HepG2 (cell line): ENCODE data around the gene SBSN. TPM values are rescaled to one million over a fixed set of nuclear protein-coding genes. Genes with fewer than 3 reads are reported as not detected.
A peak's percentile ranks its signal among the peaks of the same experiment; 100 is the strongest.

Experiments used
- ATAC-seq: fragments of 200-7000 bp; cut with Tn5 transposase; 3 replicates; pipeline ENCODE4 v1.9.1; 2020; ENCODE audit warnings: mild to moderate bottlenecking, moderate library complexity
- BruUV-seq: library from RNA; stranded (reverse); fragments of 400-500 nt; replicated peaks from 2 replicates; lab custom pipeline; 2021; lab: Mats Ljungman, UMichigan
- CTCF ChIA-PET: fragments of 300-600 bp; formaldehyde crosslinking; extraction: SDS; loops from one replicate; lab custom pipeline; 2021; ENCODE audit warnings: low total read pairs, inconsistent platforms, low intra/inter-chr PET ratio; lab: Yijun Ruan, JAX
- POLR2A ChIA-PET: fragments of 350-600 bp; sonication (Branson Sonifier 250); formaldehyde crosslinking; loops from one replicate; lab custom pipeline; 2020; ENCODE audit warnings: antibody characterized with exemption, inconsistent platforms; lab: Yijun Ruan, JAX
- DNase-seq: peaks from one replicate; pipeline ENCODE4 v3.0.0-alpha.2; 2015; ENCODE audit warnings: low spot score
- FAIRE-seq: peaks from 3 replicates; lab custom pipeline; 2011; peaks lifted over from hg19 to GRCh38; lab: Jason Lieb, UNC
- H2AFZ ChIP-seq: one replicate; pipeline ENCODE4 v1.6.1; 2011; ENCODE audit warnings: low read length, inconsistent platforms
- H3K27ac ChIP-seq: fragments of 300-600 bp; 3 replicates; pipeline ENCODE4 v1.8.0; 2011; ENCODE audit warnings: mixed run types, mild to moderate bottlenecking, mixed read lengths, low read length, inconsistent platforms; ENCODE audit not compliant: insufficient read depth; ENCODE audit errors: extremely low read length
- H3K27me3 ChIP-seq, 2 experiments: fragments of 200-600 bp in 1 of 2; 2 replicates in 1 of 2; 3 replicates in 1 of 2; pipeline versions ENCODE4 v1.6.0 to v1.8.0; 2011; ENCODE audit warnings: low read length in 2 of 2, mild to moderate bottlenecking in 2 of 2, moderate library complexity in 2 of 2, inconsistent platforms in 1 of 2; ENCODE audit not compliant: insufficient read depth in 2 of 2, control insufficient read depth in 1 of 2
- H3K36me3 ChIP-seq, 2 experiments: fragments of 200-600 bp in 1 of 2; replicated peaks in 1 of 2; 2 replicates in 1 of 2; 3 replicates in 1 of 2; pipeline versions ENCODE4 v1.5.1 to v1.8.0; 2011; ENCODE audit warnings: low read length in 2 of 2, inconsistent platforms in 1 of 2; ENCODE audit not compliant: insufficient read depth in 2 of 2, control insufficient read depth in 1 of 2
- H3K4me1 ChIP-seq: 2 replicates; pipeline ENCODE4 v1.5.1; 2012; ENCODE audit warnings: low read length, inconsistent platforms; ENCODE audit not compliant: insufficient read depth
- H3K4me2 ChIP-seq: 2 replicates; pipeline ENCODE4 v1.6.0; 2011; ENCODE audit warnings: low read depth, low read length, inconsistent platforms
- H3K4me3 ChIP-seq, 3 experiments: fragments of 200-600 bp in 1 of 3; sonication (generic), shearing (Covaris generic) in 1 of 3; replicated peaks in 1 of 3; 2 replicates each; pipeline ENCODE4 v1.5.1; 2011 to 2016; ENCODE audit warnings: low read length in 3 of 3, inconsistent platforms in 2 of 3, low read depth in 2 of 3, mild to moderate bottlenecking in 2 of 3, control low read depth in 1 of 3, mixed read lengths in 1 of 3; ENCODE audit not compliant: insufficient read depth in 1 of 3
- H3K79me2 ChIP-seq: one replicate; pipeline ENCODE4 v1.6.1; 2011; ENCODE audit warnings: low read length, inconsistent platforms; ENCODE audit not compliant: insufficient read depth
- H3K9ac ChIP-seq: 2 replicates; pipeline ENCODE4 v1.6.0; 2011; ENCODE audit warnings: mild to moderate bottlenecking, low read depth, low read length, inconsistent platforms; ENCODE audit not compliant: insufficient read depth
- H3K9me3 ChIP-seq: 2 replicates; pipeline ENCODE4 v1.5.1; 2012; ENCODE audit warnings: mild to moderate bottlenecking, low read length
- H4K20me1 ChIP-seq: 2 replicates; pipeline ENCODE4 v1.6.0; 2011; ENCODE audit warnings: inconsistent platforms, mild to moderate bottlenecking, low read length, moderate library complexity; ENCODE audit not compliant: insufficient read depth
- ETV5 ChIP-seq: IDR thresholded peaks from 2 replicates; pipeline ENCODE4 v1.6.1; 2018; ENCODE audit warnings: missing biosample characterization, missing genetic modification reagents, inconsistent platforms, borderline replicate concordance
- FOSL2 ChIP-seq: sonication (generic); formaldehyde crosslinking; IDR thresholded peaks from 2 replicates; pipeline ENCODE4 v1.4.0; 2020; ENCODE audit warnings: missing genetic modification reagents
- HIVEP1 ChIP-seq: sonication (generic); formaldehyde crosslinking; IDR thresholded peaks from 2 replicates; pipeline ENCODE4 v1.4.0; 2020; ENCODE audit warnings: mild to moderate bottlenecking, missing genetic modification reagents
- HMG20B ChIP-seq: conservative IDR thresholded peaks from 2 replicates; pipeline ENCODE4 v1.6.1; 2016; ENCODE audit warnings: missing genetic modification reagents, missing compliant biosample characterization
- KAT2B ChIP-seq: fragments of 150-350 bp; IDR thresholded peaks from 2 replicates; pipeline ENCODE4 v1.6.1; 2014; ENCODE audit warnings: low read depth, low read length, borderline replicate concordance
- NFE2L2 ChIP-seq: fragments of 150-350 bp; IDR thresholded peaks from 2 replicates; pipeline ENCODE4 v1.6.1; 2014; ENCODE audit warnings: low read length
- NFYC ChIP-seq: IDR thresholded peaks from 2 replicates; pipeline ENCODE4 v1.6.1; 2016; ENCODE audit warnings: missing genetic modification reagents, missing compliant biosample characterization
- NKX3-1 ChIP-seq: sonication (generic); formaldehyde crosslinking; IDR thresholded peaks from 2 replicates; pipeline ENCODE4 v1.5.0; 2020; ENCODE audit warnings: missing genetic modification reagents
- RXRB ChIP-seq: IDR thresholded peaks from 2 replicates; pipeline ENCODE4 v1.6.1; 2016; ENCODE audit warnings: borderline replicate concordance, missing genetic modification reagents, missing compliant biosample characterization
- SP5 ChIP-seq: IDR thresholded peaks from 2 replicates; pipeline ENCODE4 v1.6.1; 2016; ENCODE audit warnings: low read depth, borderline replicate concordance
- SRY ChIP-seq: sonication (generic); formaldehyde crosslinking; IDR thresholded peaks from 2 replicates; pipeline ENCODE4 v1.8.0; 2022; ENCODE audit warnings: mild to moderate bottlenecking, missing genetic modification reagents
- ZFP90 ChIP-seq: sonication (generic); formaldehyde crosslinking; IDR thresholded peaks from 2 replicates; pipeline ENCODE4 v1.8.0; 2022; ENCODE audit warnings: missing genetic modification reagents, mild to moderate bottlenecking, inconsistent platforms, borderline replicate concordance
- ZNF275 ChIP-seq: sonication (generic); formaldehyde crosslinking; IDR thresholded peaks from 2 replicates; pipeline ENCODE4 v1.8.0; 2022; ENCODE audit warnings: missing genetic modification reagents, mild to moderate bottlenecking, inconsistent platforms, borderline replicate concordance
- ZNF609 ChIP-seq: sonication (generic); formaldehyde crosslinking; IDR thresholded peaks from 2 replicates; pipeline ENCODE4 v1.4.0; 2020; ENCODE audit warnings: mild to moderate bottlenecking, missing genetic modification reagents, borderline replicate concordance
- ZNF660 ChIP-seq: sonication (generic); formaldehyde crosslinking; IDR thresholded peaks from 2 replicates; pipeline ENCODE4 v1.5.1; 2020; ENCODE audit warnings: mild to moderate bottlenecking, low read depth, missing genetic modification reagents, borderline replicate concordance
- WGBS: methylation state at CpG from one replicate; pipeline ENCODE4 v1.1.6; 2017; ENCODE audit warnings: low lambda C conversion rate; 5-methylcytosine and 5-hydroxymethylcytosine counted together
- in situ Hi-C: cut with HindIII; loops from 2 replicates; pipeline ENCODE4 v1.10.0; 2017; ENCODE audit warnings: low pct_unique_long_range_greater_than_20kb; ENCODE audit not compliant: extremely low pct_ligation_motif_present
- intact Hi-C: fragments of 100-400 bp; cut with micrococcal nuclease; formaldehyde crosslinking; loops from one replicate; pipeline ENCODE4 v1.10.0; 2022; ENCODE audit not compliant: unreplicated experiment
- polyA plus RNA-seq, 8 experiments: library from polyadenylated mRNA; depleted of rRNA in 3 of 8; stranded (reverse) in 7 of 8; unstranded in 1 of 8; fragments of >200 nt; fragmentation: Illumina TruSeq in 4 of 8; extraction: Trizol in 4 of 8; gene quantifications; 2 replicates each; pipeline versions ENCODE4 v1.2.1 to v1.2.3, GENCODE V29; 2011 to 2016; ENCODE audit warnings: low read depth in 4 of 8, missing spikeins in 1 of 8, mixed read lengths in 1 of 8; ENCODE audit not compliant: insufficient read depth in 1 of 8
- total RNA-seq, 5 experiments: library from RNA; depleted of rRNA; stranded (reverse); fragments of >200 nt; fragmentation: Illumina TruSeq; extraction: Trizol; gene quantifications; 2 replicates each; pipeline ENCODE4 v1.2.3, GENCODE V29; 2016; ENCODE audit warnings: low read depth in 1 of 5
- TF ChIP-seq, protein P1 (sequence below), 2 experiments: sonication (generic) in 1 of 2; formaldehyde crosslinking in 1 of 2; IDR thresholded peaks; 2 replicates each; pipeline versions ENCODE4 v1.5.1 to v1.6.1; 2011 to 2020; ENCODE audit warnings: borderline replicate concordance in 1 of 2, low read depth in 1 of 2, low read length in 1 of 2, mild to moderate bottlenecking in 1 of 2, missing genetic modification reagents in 1 of 2, moderate library complexity in 1 of 2

SBSN gene
- total and polyA plus RNA-seq, 2 of the 13 experiments (the other 11 are each of a cell fraction or from before 2014, with no cell fraction given): not detected

DNA sequence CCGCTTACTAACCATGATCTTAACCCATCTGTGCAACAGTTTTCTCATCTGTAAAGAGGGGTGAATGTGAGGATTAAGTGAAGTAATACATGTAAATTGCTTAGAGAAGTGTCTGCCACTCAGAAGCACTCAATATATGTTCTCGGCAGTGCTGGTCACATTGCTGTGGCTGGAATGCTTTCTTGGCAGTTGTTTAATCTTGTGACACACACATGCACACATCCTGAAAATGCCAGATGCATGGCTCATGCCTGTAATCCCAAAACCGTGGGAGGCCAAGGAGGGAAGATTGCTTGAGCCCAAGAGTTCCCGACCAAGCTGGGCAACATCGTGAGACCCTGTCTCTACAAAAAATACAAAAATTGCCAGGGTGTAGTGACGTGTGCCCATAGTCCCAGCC is 9.8 kb downstream of the SBSN start (continued):
- TF ChIP-seq ZNF275 (no peak), FOSL2 (CRISPR knock-in tag) (0 out of 2 replicates have a peak, but pooled peaks have one; percentile 6), ZNF609 (CRISPR knock-in tag) (no peak)

DNA sequence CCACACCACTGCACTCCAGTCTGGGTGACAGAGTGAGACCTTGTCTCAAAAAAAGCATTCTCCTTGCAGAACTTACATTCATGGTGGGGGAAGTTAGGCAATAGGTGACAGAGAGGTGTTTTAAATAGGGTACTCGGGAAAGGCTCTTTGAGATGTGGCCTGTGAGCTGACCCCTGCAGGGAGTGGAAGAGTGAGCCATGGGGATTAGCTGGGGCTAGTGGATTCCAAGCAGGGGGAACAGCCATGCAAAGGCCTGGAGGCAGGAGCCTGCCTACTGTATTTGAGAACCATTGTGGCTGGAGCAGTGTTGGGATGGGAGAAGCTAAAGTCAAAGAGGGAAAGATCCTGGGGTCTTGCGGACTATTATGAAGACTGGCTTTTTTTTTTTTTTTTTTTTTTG is 10.8 kb downstream of the SBSN start:
- Histone ChIP-seq H3K4me2 (no peak overlapping the region), H3K9ac (no peak overlapping the region), H3K4me3 (no peak overlapping the region), H3K27ac (no peak overlapping the region), H3K27me3 (peaks cover 0 to 32% of the 10 kb centered on the region in 2 experiments; a peak in 4 of 5 replicates), H3K36me3 (no peaks in the 10 kb centered on the region), H3K79me2 (no peaks in the 10 kb centered on the region), H3K4me1 (peaks cover 18% of the 10 kb centered on the region), H4K20me1 (no peaks in the 10 kb centered on the region), H3K9me3 (no peaks in the 10 kb centered on the region), H2AFZ (no peak overlapping the region)
- WGBS: 45% methylated on average over 2 of the region's 2 CpGs
- intact Hi-C loops (no loop called here), in situ Hi-C loops (no loop called here)
- no peak for DNase-seq
- ChIA-PET CTCF (no interaction called here), POLR2A (no interaction called here)
- no peak for FAIRE-seq
- no TSS peak for BruUV-seq
- ATAC-seq: no peak
- TF ChIP-seq ZNF660 (CRISPR knock-in tag) (no peak), RXRB (CRISPR knock-in tag) (no peak), NKX3-1 (no peak), ZFP90 (CRISPR knock-in tag) (no peak), HIVEP1 (CRISPR knock-in tag) (no peak), NFE2L2 (no peak), SRY (CRISPR knock-in tag) (no peak), KAT2B (no peak), ETV5 (CRISPR knock-in tag) (no peak), HMG20B (CRISPR knock-in tag) (no peak), SP5 (CRISPR knock-in tag) (no peak), NFYC (CRISPR knock-in tag) (no peak)
- TF ChIP-seq, protein P1, sequence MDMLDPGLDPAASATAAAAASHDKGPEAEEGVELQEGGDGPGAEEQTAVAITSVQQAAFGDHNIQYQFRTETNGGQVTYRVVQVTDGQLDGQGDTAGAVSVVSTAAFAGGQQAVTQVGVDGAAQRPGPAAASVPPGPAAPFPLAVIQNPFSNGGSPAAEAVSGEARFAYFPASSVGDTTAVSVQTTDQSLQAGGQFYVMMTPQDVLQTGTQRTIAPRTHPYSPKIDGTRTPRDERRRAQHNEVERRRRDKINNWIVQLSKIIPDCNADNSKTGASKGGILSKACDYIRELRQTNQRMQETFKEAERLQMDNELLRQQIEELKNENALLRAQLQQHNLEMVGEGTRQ (IDR thresholded peaks at IDR 0.05; ENCODE audit: low read depth, low read length): no peak
- TF ChIP-seq, protein P1 (CRISPR knock-in tag; IDR thresholded peaks at IDR 0.05; ENCODE audit: borderline replicate concordance): no peak
